ENCODE measurements around the gene TRAPPC2L.

TRAPPC2L gene, protein sequence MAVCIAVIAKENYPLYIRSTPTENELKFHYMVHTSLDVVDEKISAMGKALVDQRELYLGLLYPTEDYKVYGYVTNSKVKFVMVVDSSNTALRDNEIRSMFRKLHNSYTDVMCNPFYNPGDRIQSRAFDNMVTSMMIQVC

DNA sequence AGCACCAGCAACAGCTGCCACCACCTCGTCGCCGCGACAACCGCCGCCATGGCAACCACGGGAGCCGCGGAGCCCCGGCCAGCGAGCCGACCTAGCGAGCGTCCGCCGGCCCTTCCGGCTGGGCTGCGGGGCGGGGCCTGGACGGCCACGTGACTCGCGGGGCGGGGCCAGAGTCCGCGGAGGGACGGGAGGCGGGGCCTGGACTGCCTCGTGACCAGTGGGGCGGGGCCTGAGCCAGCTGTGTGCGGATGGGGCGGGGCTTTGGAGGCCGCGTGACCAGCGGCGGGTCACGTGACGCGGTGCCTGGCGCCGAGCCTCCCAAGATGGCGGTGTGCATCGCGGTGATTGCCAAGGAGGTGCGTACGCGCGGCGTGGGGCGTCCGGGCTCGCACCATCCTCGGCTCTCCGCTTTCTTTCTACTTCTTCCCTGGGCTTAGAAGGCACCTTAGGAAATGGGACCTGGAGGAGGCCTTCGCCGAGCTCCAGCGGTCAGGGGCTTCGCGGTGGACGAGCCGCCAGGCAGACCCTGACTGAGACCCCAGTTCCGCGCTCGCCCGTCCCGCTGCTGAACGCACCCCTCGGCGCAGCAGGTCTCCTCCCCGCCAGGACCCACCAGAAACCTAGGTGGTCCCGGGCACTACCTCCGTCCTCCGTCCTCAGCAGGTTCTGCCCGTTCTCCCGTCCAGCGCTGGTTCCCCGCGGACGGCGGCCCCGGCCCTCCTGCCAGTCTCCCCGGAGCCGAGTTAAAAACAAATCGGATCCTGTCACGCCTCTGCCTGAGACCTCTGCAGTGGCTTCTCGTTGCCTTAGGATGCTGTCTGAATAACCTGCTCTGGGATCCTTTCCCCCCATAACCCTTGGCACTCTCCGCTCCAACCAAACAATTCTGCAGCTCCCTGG, at the start of gene TRAPPC2L, which contains the start of gene GALNS:
TSS of gene TRAPPC2L (plus strand) at position 300 of the 900 bp plus-strand sequence. CDS start at position 324, 24 bp downstream.
TSS of gene GALNS (minus strand) at position 120 of the 900 bp plus-strand sequence. CDS start at position 50, 70 bp downstream.
- peak; percentile 74 for DNase-seq

DNA sequence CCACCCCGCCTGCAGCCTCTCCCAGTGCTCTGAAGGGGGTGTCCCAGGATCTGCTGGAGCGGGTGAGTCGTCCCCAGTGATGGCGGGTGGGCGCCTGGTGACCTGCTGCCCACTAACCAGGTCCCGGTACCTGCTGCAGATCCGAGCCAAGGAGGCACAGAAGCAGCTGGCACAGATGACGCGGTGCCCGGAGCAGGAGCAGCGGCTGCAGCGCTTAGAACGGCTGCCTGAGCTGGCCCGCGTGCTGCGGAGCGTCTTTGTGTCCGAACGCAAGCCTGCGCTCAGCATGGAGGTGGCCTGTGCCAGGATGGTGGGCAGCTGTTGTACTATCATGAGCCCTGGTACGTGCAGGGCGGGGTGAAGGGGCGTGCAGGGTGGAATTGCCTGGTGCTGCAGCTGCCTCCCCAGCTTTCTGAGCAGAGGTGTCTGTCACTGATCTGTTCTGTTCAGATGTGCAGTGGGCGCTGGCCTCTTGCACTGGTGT, 49.7 kb upstream of the TRAPPC2L start:
- no peak for DNase-seq

DNA sequence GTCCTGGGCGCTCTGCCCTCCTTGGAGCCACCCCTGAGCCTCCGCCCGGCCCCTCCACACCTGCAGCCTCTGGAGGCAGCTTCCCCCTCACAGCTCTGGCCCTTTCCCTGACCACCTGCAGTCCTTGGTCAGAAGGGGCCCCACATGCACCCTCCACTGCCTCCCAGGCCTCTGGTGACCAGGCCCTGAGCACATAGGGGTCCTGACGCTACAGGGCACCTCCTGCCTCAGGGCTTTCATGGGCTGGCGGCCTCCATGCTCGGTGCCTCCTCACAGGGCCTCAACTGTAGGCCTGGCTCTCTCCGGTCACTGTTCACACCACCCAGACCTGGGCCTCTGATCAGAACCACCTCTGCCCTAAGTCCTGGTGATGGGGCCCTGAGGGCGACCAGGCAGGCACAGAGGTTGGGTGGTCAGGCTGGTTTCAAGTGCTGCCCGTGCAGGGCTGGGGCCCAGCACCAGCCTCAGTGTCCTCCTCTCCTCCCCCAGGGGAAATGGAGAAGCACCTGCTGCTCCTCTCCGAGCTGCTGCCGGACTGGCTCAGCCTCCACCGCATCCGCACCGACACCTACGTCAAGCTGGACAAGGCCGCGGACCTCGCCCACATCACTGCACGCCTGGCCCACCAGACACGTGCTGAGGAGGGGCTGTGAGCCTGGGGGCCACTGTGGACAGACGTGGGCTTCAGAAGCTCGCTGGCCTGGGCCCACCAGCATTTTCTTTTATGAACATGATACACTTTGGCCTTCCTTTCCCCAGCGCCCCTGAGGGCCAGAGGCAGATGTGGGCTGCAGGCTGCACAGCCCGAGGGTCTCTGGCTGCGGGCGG, 49.1 kb upstream of the TRAPPC2L start:
- no peak for DNase-seq

DNA sequence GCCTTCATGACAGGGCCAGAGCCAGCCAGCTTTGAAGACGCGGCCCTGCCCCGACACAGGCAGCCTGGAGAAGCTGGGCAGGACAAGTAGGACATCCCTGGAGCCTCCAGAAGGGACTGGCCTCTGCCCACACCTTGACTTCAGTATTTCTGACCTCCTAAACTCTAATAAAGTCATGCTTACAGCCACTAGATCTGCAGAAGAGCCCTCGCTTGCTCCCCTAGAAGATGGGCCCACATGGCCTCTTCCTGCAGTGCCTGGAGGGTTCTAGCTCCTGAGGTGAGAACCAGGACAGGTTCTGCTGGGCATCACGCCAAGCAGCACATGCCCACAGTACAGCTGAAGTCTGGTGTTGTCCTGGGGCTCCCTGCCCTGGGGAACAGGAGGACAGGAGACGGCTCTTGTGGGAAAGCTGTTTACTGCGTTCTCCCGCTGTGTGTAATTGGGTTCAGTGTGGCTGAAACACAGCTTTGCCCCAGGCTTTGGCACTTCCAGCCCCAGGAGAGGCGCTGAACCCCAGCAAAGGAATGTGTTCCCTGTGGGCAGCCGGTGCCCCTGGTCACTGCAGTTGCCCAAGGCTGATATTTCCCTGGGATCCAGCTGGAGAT, 47.8 kb upstream of the TRAPPC2L start:
- DNase-seq, result no peak

DNA sequence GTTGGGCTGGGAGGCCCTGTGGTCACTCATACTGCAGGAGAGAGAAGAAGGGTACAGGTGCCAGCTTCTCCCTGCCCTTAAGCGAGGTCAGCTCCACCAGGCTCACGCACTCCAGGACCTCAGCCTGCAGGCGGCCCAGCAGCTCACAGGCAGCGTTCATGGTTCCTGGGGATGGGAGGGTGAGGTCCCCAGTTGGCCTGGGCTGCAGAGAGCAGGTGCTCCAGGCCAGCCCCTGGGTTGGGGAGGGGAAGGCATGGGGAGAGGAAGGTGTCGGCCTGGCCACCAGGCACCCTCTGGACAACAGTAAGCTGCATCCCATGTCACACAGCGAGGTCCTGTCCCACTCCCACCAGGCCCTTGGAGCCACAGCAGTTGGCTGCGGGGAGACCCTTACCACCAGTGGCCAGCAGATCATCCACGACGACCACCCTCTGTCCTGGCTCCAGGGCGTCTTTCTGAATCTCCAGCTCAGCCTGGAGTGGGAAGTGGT, 47.2 kb upstream of the TRAPPC2L start:
- DNase-seq, result no peak

DNA sequence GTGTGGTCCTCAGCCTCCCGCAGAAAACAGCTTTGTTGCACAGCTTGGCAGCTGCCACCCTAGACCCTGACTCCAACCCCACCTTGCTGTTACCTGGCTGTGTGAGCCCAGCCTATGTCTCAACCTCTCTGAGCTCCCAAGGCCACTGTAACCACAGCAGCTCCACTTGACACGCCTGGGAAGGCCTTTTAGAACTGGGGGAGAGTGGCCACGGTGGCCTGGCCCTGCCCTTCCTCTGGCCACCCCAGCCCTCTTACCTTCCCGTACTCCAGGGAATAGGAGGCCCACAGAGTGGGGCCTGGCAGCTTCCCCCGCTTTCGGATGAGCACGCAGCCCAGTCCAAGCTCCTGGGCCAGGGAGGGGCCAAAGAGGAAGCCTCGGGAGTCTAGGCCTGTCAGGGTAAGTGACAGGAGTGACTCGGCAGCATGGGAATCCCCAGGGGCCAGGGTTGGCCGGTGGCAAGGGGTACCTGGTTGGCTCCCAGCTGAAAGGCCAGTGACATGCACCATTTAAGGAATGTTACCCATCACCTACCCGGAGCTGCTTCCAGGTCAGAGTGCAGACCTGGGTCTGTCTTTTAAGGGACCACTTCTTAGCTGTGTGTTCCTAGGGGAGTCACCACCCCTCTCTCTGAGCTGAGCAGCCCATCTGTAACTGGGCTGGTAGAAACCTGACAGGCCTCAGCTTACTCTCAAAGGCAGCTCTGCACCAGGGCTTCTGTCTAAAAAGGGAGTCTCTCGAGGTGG, 46.6 kb upstream of the TRAPPC2L start:
- DNase-seq, result no peak

DNA sequence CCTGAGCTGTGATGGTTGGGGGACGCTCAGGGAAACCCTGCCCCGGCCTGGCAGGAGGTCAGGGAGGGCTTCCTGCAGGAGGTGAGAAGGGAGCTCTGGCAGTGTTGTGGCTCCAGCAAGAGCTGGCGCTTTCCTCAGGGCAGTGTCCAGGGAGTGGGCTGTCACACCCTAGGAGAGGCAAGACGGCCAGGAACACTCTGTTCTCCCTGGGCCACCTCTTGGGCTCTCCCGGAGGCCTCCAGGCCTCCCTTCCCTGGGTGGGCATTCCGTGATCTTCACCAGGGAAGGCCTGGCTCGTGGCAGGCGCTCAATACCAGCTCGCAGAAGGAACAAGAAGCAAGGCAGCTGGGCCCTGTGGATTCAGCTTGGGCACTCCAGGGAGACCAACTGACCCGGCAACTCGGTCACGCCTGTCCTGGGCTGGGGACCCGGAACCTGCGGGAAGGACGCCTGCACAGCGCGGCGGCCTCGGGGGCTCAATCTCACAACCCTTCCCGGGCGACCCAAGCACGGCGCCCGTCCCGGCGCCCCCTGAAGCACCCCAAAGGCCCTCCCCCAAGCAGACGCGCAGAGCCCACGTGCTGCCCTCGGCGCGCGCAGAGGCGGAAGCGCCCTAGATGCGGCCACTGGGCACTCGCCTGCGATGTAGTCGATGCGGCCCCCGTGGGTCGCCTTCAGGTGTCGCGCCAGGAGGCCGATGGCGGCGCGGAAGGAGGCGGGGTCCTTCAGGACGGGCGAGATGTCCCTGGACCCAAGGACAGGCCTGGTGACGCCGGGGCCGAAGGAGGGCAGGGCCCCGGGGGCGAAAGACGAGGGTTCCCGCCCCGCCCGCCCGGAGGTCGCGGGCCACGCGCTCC, 45.8 kb upstream of the TRAPPC2L start:
- DNase-seq, result peak; percentile 39

DNA sequence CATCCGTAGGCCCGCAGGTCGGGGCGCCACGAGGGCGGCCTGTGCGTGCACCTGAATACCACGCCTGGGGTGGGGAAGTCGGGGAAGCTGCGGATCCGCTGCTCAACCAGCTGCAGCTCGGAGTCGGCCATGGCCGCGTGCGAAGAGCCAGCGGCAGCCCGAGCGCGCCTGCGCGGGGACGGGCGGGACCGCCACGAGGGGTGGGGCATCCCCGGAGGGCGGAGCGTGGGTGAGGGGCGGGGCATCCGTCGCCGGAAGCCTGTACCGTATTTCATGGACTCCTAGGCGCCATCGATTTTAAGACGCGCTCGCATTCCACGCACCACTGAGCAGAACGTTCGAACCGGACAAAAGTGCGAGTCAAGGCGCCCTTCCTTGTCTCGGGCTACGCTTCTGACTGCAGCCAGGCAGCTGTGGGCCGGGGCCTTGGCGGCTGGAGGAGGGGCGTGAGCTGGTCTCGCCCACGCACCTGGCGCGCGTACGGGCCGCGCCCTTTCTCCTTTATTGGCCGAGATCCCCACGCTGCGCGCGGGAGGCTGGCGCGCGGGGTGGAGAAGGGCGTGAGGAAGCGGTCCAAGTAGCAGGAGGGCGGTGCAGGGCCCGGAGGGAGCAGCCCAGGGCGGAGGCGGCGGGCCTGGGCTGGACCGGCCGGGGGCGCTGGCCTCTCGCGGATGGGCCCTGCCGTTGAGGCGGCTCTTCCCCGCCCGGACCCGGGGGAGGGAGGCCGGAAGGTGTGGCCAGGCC, 45.0 kb upstream of the TRAPPC2L start, which contains the start of gene APRT:
TSS of gene APRT (minus strand) at position 160 of the 744 bp plus-strand sequence. CDS start at position 131, 29 bp downstream.
- peak; percentile 72 for DNase-seq

DNA sequence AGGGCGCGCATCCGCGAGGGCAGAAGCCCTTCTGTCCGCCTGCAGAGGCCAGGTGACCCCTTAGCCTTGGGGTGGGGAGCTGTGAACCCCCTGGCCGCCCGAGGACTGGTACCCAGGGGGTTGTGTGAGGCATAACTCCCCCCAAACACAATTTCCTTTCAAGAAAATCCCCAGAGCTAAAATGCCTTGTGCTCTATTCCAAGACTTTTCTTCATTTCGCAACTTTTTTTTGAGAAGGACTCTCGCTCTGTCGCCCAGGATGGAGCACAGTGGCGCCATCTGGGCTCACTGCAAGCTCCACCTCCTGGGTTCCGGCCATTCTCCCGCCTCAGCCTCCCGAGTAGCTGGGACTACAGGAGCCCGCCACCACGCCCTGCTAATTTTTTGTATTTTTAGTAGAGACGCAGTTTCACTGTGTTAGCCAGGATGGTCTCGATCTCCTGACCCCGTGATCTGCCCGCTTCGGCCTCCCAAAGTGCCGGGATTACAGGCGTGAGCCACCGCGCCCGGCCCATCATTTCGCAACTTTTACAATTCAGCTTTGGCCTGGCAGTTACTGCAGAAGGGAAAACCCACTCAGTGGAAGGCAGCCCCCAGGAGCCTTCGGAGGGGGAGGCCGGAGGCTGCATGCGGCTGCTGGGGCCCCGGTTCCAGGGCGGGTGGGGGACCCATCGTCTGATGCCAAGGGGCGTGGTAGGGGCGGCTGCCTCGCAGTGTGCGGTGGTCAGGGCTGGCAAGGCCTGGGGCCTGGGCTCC, 44.2 kb upstream of the TRAPPC2L start:
- DNase-seq, result no peak

DNA sequence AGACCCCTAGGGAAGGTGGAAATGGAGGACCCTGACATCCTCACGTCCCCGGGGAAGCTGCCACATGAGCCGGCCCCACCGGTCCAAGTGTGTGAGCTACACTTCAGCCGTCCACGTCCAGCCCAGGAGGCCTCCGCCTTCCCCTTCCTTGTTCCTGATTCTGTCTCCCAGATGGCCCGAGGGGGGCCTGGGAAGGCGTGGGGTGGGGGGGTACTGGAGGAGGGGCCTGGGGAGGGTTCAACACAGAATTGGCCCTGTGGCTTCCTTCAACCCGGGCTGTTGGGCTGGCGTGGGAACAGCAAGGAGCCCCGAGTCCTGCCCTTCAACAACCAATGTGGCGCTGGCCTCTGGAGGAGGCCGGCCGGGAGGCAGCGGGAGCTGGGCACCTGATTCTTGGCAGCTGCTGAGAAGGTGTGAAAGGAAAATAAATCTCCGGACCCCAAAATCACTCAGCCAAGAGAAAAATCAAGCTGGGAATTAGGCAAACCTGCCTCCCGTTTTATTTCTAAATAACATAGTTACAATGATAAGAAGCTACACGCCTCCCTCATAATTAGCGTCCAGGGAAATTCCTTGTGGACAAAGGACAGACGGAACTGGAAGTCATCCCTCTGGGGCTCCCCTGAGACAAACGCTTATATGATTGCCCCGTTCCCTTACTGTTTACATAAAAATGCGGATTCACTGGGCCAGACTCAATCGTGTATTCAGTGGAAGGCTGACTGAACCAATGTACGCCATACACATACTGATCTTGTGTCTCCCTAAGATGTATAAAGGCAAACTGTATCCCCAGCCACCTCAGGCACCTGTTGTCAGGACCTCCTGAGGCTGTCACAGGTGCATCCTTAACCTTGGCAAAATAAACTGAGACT, 43.4 kb upstream of the TRAPPC2L start:
- DNase-seq, result no peak

DNA sequence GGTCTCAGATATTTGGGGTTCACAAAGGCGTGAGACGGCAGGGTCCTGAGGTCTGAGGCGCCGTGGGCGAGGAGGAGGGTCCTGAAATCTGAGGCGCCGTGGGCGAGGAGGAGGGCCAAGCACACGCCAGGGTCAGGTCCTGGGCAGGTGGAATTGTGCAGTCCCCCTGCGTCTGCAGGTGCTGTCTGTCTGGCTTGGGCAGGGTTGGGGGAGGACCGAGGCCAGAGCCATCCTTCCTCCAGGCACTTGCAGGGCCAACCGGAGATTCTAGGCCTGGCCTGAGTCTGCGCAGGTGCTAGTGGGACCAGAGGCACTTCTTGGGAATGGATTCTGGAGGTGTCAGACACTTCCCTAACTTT, 42.8 kb upstream of the TRAPPC2L start:
- DNase-seq, result no peak

DNA sequence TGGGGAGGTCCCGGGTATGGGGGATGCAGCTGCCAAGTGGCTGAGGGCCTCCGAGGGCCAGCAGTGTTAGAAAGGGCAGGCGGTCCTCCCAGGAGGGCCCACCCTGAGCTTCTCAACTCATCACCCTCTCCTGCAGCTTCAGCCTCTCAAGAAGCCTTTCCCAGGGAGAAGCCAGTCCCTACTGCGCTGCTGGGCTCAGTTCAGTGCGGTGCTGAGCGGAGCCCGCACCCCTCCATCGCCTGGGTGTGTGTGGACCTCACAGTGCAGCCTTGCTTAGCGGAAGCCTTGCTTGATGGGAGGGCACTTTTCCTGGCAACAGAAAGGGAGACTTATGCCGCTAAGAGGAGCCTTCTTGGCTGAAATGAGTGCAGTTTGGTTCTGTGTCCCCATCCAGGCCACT, 41.7 kb upstream of the TRAPPC2L start:
- DNase-seq, result no peak

DNA sequence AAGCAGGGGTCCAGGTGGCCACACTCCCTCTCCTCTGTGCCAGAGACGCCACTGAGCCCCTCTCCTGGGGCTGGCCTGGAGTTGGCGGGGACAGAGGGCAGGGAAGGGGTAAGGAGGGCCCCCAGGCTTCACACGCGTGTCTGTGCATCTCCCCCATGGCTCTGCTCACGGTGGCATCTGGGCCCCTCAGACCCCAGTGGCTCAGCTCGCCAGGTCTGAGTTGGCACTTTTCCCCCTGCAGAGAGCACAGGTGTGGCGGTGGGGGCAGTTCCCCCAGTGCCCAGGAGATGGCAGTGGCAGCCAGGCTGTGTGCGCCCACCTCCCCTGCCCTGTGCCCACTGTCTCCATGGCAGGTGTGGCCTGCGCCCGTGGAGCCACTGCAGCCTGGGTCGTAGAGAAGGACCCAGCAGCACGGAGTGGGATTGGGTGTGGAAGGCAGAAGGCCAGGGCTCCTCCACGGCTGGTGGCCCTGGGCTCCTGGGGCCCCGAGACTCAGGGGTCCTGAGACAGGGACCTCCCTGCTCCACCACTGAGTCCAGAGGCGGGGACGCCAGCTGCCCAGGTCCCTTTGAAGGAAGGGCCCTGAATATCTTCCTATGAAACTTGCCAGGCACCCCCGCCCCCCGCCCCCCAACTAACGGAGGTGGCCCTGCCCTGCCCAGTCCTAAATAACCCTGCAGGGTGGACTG, 40.9 kb upstream of the TRAPPC2L start:
- DNase-seq, result peak; percentile 5

DNA sequence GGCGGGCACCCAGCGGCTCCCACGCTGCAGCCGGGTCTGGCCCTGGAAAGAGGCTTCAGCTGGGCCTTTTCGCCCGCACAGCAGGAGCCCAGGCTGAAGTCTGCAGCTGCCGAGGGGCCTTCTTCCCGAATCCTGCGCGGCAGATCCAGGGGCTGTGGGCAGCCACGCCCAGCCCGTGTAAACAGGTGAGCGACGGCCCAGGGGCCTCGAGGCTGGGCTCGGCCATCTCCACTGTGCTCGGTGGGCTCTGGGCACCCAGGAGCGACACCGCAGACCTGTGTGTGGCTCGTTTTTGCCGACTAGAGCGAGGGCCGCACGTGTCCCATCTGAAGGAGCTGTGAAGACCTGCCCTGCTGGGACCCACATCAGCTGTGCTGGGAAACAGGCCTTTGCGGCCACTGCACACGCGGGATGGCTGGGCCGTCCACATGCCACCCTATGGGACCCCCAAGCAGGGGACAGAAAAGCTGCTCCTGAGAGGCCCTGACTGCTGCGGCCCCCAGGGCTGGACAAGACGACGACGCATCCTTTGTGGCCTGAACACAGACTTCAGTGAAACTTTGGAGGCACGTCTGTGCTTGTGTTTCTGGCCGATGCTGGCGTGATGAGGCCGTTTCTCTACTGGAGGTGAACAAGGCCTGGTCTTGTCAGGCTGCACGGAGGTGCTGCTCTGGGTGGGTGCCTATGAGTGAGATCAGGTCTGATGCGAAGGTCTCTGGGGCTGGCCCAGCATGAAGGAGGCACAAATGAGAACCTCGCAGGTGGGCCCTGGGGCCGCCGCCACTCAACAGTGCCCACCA, 40.0 kb upstream of the TRAPPC2L start:
- no peak for DNase-seq

DNA sequence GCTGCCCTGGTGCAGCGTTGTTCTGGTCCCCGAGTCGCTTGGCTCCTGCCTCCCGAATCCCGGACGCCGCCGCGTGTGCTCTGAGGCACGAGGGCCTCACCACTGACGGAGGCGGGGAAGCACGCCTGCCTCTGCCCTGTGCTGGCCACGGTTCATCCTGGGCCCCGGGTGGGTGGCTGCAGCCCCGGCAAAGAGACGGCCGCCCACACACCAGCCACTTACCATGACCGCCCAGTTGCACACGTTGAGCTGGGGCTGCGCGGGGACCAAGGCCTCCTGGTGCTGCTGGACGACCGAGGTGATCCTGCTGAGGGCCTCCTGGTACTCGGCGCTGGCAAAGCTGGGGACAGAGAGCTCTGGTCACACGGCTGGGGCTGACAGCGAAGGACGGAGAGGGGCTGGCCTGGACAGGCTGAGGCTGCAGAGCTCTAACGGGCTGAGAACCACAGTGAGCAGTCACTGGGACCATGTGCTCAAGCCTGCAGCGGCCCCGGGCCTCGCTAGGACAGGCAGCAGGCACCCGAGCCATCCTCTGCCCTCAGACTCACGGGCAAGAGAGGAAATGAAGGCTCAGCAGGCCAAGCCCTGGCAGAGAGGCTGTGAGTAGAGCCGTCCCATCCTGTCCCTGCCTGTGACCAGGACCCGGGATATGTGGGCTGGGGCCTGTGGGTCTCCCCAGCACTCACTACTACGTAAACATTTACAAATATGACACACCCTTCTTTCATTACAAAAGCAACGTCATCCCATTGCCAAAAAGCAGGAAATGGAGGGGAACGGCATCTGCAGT, 38.9 kb upstream of the TRAPPC2L start:
- DNase-seq, result no peak

DNA sequence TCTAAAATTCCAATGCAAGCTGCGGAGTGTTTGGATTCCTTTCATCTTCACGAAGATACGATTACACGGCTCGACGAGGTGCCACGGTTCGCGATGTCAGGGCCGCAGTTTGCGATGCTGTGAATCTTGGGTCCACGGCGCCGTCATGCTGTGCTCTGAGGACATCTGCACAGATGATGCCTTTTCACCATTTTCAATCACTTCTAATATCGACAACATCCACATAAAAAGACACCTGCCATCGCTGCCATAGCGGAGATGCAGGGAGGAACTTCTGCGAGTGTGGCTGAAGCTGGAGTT, 38.4 kb upstream of the TRAPPC2L start:
- no peak for DNase-seq

Measured in NCI-H2029 (cell line).